GM12892 (cell line): ENCODE measurements around the gene MAGI2.

Experiments
- POLR2A ChIP-seq: IDR thresholded peaks from 2 replicates; pipeline ENCODE4 v1.6.1; 2011; ENCODE audit warnings: low read depth, low read length, control low read depth
- POLR2AphosphoS5 ChIP-seq: IDR thresholded peaks from 2 replicates; pipeline ENCODE4 v1.6.1; 2011; ENCODE audit warnings: low read depth, low read length, control low read depth

DNA sequence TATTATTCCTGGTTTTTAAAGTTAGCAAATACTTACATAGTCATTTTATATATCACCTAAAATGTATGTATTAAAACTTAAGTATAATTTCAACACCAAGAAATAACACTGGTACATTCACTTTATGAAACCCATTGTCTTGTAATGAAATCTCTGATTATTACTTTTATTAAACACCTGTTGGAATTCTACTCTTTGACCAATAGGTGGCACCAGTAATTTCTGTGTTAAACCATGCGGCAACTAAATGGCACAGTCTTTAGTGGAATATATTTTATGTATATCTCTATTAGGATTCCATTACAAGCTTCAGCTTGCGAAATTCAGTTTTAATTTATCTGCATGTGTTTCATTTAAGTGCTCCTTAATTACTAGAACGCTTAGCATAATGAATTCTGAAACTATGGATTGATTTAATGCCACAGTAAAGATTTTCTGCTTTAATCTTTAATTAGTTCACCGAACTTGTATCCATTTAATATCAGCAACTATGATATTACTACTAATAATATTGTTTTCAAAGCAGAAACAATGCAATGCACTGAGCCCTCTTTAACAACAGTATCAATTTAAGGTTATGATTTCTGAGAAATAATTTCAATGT, 181.3 kb downstream of the MAGI2 start:
- TF ChIP-seq POLR2A = no peak
- TF ChIP-seq POLR2AphosphoS5 = no peak
